Measurements from ENCODE around the gene SYT2.
"Not testable (repeated sequence)": the region's sequence is repeated elsewhere in the genome, so short reads cannot be mapped to it uniquely, and the experiment has no call there.

The SYT2 gene

GRCh38 chr1:202590975-202591411 lies 119.3 kb downstream of the SYT2 start:
- DNase-seq (ENCODE audit: low spot score), result no peak

GRCh38 chr1:202590126-202590525 lies 120.1 kb downstream of the SYT2 start:
- DNase-seq (ENCODE audit: low spot score), result no peak

GRCh38 chr1:202589190-202589930 lies 120.9 kb downstream of the SYT2 start:
- DNase-seq (ENCODE audit: low spot score), result no peak

GRCh38 chr1:202588503-202589189 lies 121.6 kb downstream of the SYT2 start:
- no peak for DNase-seq (ENCODE audit: low spot score)

- DNase-seq (ENCODE audit: low spot score), result no peak
Observed at GRCh38 chr1:202587859-202588485, 122.3 kb downstream of the SYT2 start.

GRCh38 chr1:202586871-202587270 lies 123.4 kb downstream of the SYT2 start:
- no peak for DNase-seq (ENCODE audit: low spot score)

- no peak for DNase-seq (ENCODE audit: low spot score)
Observed at GRCh38 chr1:202586018-202586821, 124.0 kb downstream of the SYT2 start.

GRCh38 chr1:202585590-202585933 lies 124.7 kb downstream of the SYT2 start:
- DNase-seq (ENCODE audit: low spot score), result no peak

- DNase-seq (ENCODE audit: low spot score), result no peak
Observed at GRCh38 chr1:202584707-202585589, 125.3 kb downstream of the SYT2 start.

- not testable (repeated sequence) for DNase-seq (ENCODE audit: low spot score)
Observed at GRCh38 chr1:202582350-202582749, 127.9 kb downstream of the SYT2 start.

GRCh38 chr1:202580619-202581018 lies 129.6 kb downstream of the SYT2 start:
- no peak for DNase-seq (ENCODE audit: low spot score)

GRCh38 chr1:202579806-202580205 lies 130.4 kb downstream of the SYT2 start:
- DNase-seq (ENCODE audit: low spot score), result no peak

- DNase-seq (ENCODE audit: low spot score), result no peak
Observed at GRCh38 chr1:202578565-202578964, 131.7 kb downstream of the SYT2 start.

- no peak for DNase-seq (ENCODE audit: low spot score)
Observed at GRCh38 chr1:202578001-202578504, 132.2 kb downstream of the SYT2 start.

GRCh38 chr1:202577381-202577780 lies 132.9 kb downstream of the SYT2 start:
- DNase-seq (ENCODE audit: low spot score), result no peak

GRCh38 chr1:202576816-202577215 lies 133.4 kb downstream of the SYT2 start:
- DNase-seq (ENCODE audit: low spot score), result no peak

GRCh38 chr1:202575918-202576653 lies 134.2 kb downstream of the SYT2 start:
- no peak for DNase-seq (ENCODE audit: low spot score)

- no peak for DNase-seq (ENCODE audit: low spot score)
Observed at GRCh38 chr1:202572867-202573266, 137.4 kb downstream of the SYT2 start.

GRCh38 chr1:202571719-202572339 lies 138.4 kb downstream of the SYT2 start:
- DNase-seq (ENCODE audit: low spot score), result peak; percentile 46

Measured in activated CD4-positive, alpha-beta T cell treated with anti-CD3 and anti-CD28 coated beads, Interleukin-2, Interleukin-4, amounts not matched to agents 100 ng/mL and 50 ng/mL, durations not matched to agents 16 hours and 8 hours (primary cell).